GM21825 (cell line): ENCODE data around the gene GMPS.

Experiments used
- ATAC-seq: cut with Tn5 transposase; IDR thresholded peaks from one replicate; pipeline ENCODE4 v1.9.1; 2021; ENCODE audit warnings: mild to moderate bottlenecking, moderate library complexity; ENCODE audit not compliant: unreplicated experiment

GMPS gene

DNA sequence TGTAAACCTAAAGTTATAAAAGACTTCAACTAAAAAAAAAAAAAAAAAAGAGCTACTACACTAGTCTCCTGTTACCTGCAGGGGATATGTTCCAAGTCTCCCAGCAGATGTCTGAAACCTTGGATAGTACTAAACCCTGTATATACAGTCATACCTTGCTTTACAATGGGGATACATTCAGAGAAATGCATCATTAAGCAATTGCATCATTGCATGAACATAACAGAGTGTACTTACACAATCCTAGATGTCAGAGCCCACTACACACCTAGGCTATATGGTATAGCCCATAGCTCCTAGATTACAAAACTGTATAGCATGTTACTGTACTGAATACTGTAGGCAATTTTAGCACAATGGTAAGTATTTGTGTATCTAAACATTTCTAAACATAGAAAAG, 119.1 kb downstream of the GMPS start:
- no peak for ATAC-seq

DNA sequence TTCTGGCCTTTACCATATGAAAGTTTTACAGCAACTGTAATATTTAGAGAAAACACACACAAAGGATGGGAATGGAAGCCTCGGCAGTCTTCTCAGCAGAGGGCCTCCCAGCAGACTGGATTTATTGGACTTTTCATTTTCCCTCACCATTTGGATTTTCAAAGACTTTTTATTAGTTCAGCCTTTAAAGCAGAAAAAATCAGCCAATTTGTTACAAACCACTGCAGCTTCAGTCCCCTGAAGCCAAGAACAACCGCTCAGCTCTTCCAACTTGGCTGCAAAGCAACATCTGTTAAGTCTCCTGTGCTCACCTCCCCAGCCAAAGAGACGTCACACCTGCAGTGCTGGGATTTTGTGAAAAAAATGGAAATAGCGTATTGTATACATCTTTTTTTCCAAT, 120.8 kb downstream of the GMPS start:
- ATAC-seq = no peak

DNA sequence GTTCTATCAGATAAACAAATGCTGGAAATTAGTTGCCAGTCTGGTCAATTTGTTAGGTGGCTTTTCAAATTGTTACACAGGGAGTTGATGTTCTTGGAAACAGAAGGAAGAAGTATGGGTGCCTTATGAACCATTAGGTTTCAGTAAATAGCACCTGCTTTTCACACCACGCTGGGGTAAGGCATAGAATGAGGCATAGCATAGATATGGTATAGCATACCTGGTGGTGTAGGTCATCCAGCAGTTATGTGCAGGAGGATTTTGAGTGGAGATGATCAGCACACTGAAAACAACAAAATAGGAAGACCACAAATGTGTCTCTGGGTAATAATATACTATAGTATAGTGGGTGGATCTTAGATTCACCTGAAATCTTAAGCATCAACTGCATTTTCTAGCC, 121.4 kb downstream of the GMPS start:
- no peak for ATAC-seq
